Measurements from ENCODE around the gene LDLR. TPM values are rescaled to one million over a fixed set of nuclear protein-coding genes. Genes with fewer than 3 reads are reported as not detected.
"Not testable (repeated sequence)": the region's sequence is repeated elsewhere in the genome, so short reads cannot be mapped to it uniquely, and the experiment has no call there.

Gene LDLR
- total and polyA plus RNA-seq, 10 donors = 7.0 to 117 (median 25.6) TPM

- 85 to 93% (median 90%) methylated on average over 5 of the region's 5 CpGs for WGBS, 5 donors
- Histone ChIP-seq H3K9me3 (peaks cover 0 to 6% (median 0%) of the 10 kb centered on the region in 8 donors), H3K36me3 (peaks cover 0 to 59% (median 14%) of the 10 kb centered on the region in 6 donors), H3K4me1 (peaks cover 0 to 22% (median 4%) of the 10 kb centered on the region in 6 donors), H3K27me3 (replicated peaks in 1 of 7) (no peaks in the 10 kb centered on the region), H3K4me3 (no peak overlapping the region), H3K27ac (no peak overlapping the region)
- TF ChIP-seq POLR2A (IDR thresholded peaks at IDR 0.05) (no peak), POLR2AphosphoS5 (IDR thresholded peaks at IDR 0.05) (peak in 2 of 3 donors; percentile 3 to 39)
- no peak for DNase-seq
- intact Hi-C loops (cut with DNase I; ENCODE audit: low total_unique reads) = no loop called here
Observed at GRCh38 chr19:11066326-11066725, 22.9 kb upstream of the LDLR start.

GRCh38 chr19:11067356-11068113, 21.7 kb upstream of the LDLR start:
- Histone ChIP-seq H3K36me3 (peaks cover 0 to 47% (median 5%) of the 10 kb centered on the region in 6 donors), H3K9me3 (peaks cover 0 to 6% (median 0%) of the 10 kb centered on the region in 8 donors), H3K27me3 (replicated peaks in 1 of 7) (no peaks in the 10 kb centered on the region), H3K4me3 (no peak overlapping the region), H3K27ac (no peak overlapping the region), H3K4me1 (peaks cover 0 to 32% (median 4%) of the 10 kb centered on the region in 6 donors)
- no peak for DNase-seq
- WGBS, 5 donors = 88 to 97% (median 95%) methylated on average over 8 of the region's 8 CpGs
- no peak for TF ChIP-seq POLR2AphosphoS5 (IDR thresholded peaks at IDR 0.05)
- no peak for TF ChIP-seq CTCF (IDR thresholded peaks at IDR 0.05 in 8 of 11, conservative IDR thresholded peaks at IDR 0.05 in 3 of 11)
- no peak for TF ChIP-seq POLR2A (IDR thresholded peaks at IDR 0.05)
- intact Hi-C loops (cut with DNase I; ENCODE audit: low total_unique reads) = no loop called here

- peaks cover 0 to 42% (median 12%) of the 10 kb centered on the region in 6 donors for H3K4me1 ChIP-seq
- H3K4me3 ChIP-seq = no peak overlapping the region
- 49 to 88% (median 63%) methylated on average over 9 of the region's 9 CpGs for WGBS, 5 donors
- no peak overlapping the region for H3K27ac ChIP-seq
- H3K27me3 ChIP-seq (replicated peaks in 1 of 7) = no peaks in the 10 kb centered on the region
- peaks cover 0 to 30% (median 5%) of the 10 kb centered on the region in 6 donors for H3K36me3 ChIP-seq
- TF ChIP-seq POLR2AphosphoS5 (IDR thresholded peaks at IDR 0.05) = peak in 1 of 3 donors; percentile 29
- TF ChIP-seq POLR2A (IDR thresholded peaks at IDR 0.05) = no peak
- intact Hi-C loops (cut with DNase I; ENCODE audit: low total_unique reads) = no loop called here
- DNase-seq = no peak
- H3K9me3 ChIP-seq = peaks cover 0 to 6% (median 0%) of the 10 kb centered on the region in 8 donors
Observed at GRCh38 chr19:11069561-11069960, 19.7 kb upstream of the LDLR start.

- no peak for TF ChIP-seq POLR2A (IDR thresholded peaks at IDR 0.05)
- TF ChIP-seq POLR2AphosphoS5 (IDR thresholded peaks at IDR 0.05) = no peak
- 91 to 96% (median 93%) methylated on average over 4 of the region's 4 CpGs for WGBS, 5 donors
Observed at GRCh38 chr19:11070123-11070522, 19.1 kb upstream of the LDLR start.

GRCh38 chr19:11073568-11073967, 15.7 kb upstream of the LDLR start:
- H3K9me3 ChIP-seq = no peaks in the 10 kb centered on the region

More at GRCh38 chr19:11070123-11070522, 19.1 kb upstream of the LDLR start:
- DNase-seq = no peak
- H3K4me1 ChIP-seq = peaks cover 0 to 44% (median 15%) of the 10 kb centered on the region in 6 donors
- H3K9me3 ChIP-seq = peaks cover 0 to 6% (median 0%) of the 10 kb centered on the region in 8 donors
- no peaks in the 10 kb centered on the region for H3K27me3 ChIP-seq (replicated peaks in 1 of 7)
- intact Hi-C loops (cut with DNase I; ENCODE audit: low total_unique reads) = no loop called here
- H3K36me3 ChIP-seq = peaks cover 0 to 26% (median 5%) of the 10 kb centered on the region in 6 donors
- H3K27ac ChIP-seq = no peak overlapping the region
- no peak overlapping the region for H3K4me3 ChIP-seq

GRCh38 chr19:11076792-11077191, 12.5 kb upstream of the LDLR start:
- peaks cover 5 to 44% (median 24%) of the 10 kb centered on the region in 6 donors for H3K4me1 ChIP-seq
- H3K9me3 ChIP-seq; H3K27me3 ChIP-seq (replicated peaks in 1 of 7); DNase-seq; H3K4me3 ChIP-seq; intact Hi-C loops (cut with DNase I; ENCODE audit: low total_unique reads); H3K36me3 ChIP-seq: not testable (repeated sequence)
- peak overlapping the region in 1 of 8 donors; percentile 61 for H3K27ac ChIP-seq
- WGBS, 5 donors = 91 to 99% (median 92%) methylated on average over 9 of the region's 9 CpGs

More at GRCh38 chr19:11073568-11073967, 15.7 kb upstream of the LDLR start:
- Histone ChIP-seq H3K4me3 (no peak overlapping the region), H3K4me1 (peaks cover 5 to 63% (median 27%) of the 10 kb centered on the region in 6 donors), H3K36me3 (no peaks in the 10 kb centered on the region), H3K27ac (peak overlapping the region in 4 of 8 donors; percentile 7 to 83 (median 78)), H3K27me3 (replicated peaks in 1 of 7) (no peaks in the 10 kb centered on the region)
- DNase-seq = no peak
- intact Hi-C loops (cut with DNase I; ENCODE audit: low total_unique reads) = no loop called here
- 95 to 96% (median 95%) methylated on average over 9 of the region's 9 CpGs for WGBS, 5 donors
- TF ChIP-seq POLR2A (IDR thresholded peaks at IDR 0.05) = no peak
- TF ChIP-seq POLR2AphosphoS5 (IDR thresholded peaks at IDR 0.05) = no peak
- TF ChIP-seq CTCF (IDR thresholded peaks at IDR 0.05 in 8 of 11, conservative IDR thresholded peaks at IDR 0.05 in 3 of 11) = no peak
